Activated CD8-positive, alpha-beta memory T cell treated with anti-CD3 and anti-CD28 coated beads, Interleukin-2, amount 50 U/mL, for 4 hours (primary cell): ENCODE data around the gene TRIM47.
"Not testable (repeated sequence)": the region's sequence is repeated elsewhere in the genome, so short reads cannot be mapped to it uniquely, and the experiment has no call there.

Experiments used
- DNase-seq: peaks from one replicate; pipeline ENCODE4 v3.0.0-alpha.2; 2020

TRIM47 gene

GRCh38 chr17:75891022-75891604 is 12.7 kb upstream of the TRIM47 start:
- DNase-seq = no peak

GRCh38 chr17:75889454-75889853 is 11.1 kb upstream of the TRIM47 start:
- DNase-seq = no peak

GRCh38 chr17:75888484-75888883 is 10.1 kb upstream of the TRIM47 start:
- DNase-seq = no peak

GRCh38 chr17:75885860-75886259 is 7.5 kb upstream of the TRIM47 start:
- not testable (repeated sequence) for DNase-seq

- DNase-seq = no peak
Measured at GRCh38 chr17:75885431-75885830, 7.0 kb upstream of the TRIM47 start.

- no peak for DNase-seq
Measured at GRCh38 chr17:75881678-75882454, 3.5 kb upstream of the TRIM47 start.

- no peak for DNase-seq
Measured at GRCh38 chr17:75880266-75880665, 1.9 kb upstream of the TRIM47 start.

- peak; percentile 69 for DNase-seq
Measured at GRCh38 chr17:75877752-75878173, 618 bp downstream of the TRIM47 start.

- no peak for DNase-seq
Measured at GRCh38 chr17:75876938-75877751, 1.2 kb downstream of the TRIM47 start.

GRCh38 chr17:75876190-75876937 is 2.0 kb downstream of the TRIM47 start:
- peak; percentile 76 for DNase-seq

- no peak for DNase-seq
Measured at GRCh38 chr17:75875940-75876189, 2.5 kb downstream of the TRIM47 start.

GRCh38 chr17:75875182-75875939 is 3.0 kb downstream of the TRIM47 start:
- DNase-seq = no peak

- no peak for DNase-seq
Measured at GRCh38 chr17:75874323-75875181, 3.8 kb downstream of the TRIM47 start.

- no peak for DNase-seq
Measured at GRCh38 chr17:75873587-75874322, 4.6 kb downstream of the TRIM47 start.

- DNase-seq = no peak
Measured at GRCh38 chr17:75872434-75873351, 5.7 kb downstream of the TRIM47 start.

GRCh38 chr17:75870228-75870627 is 8.2 kb downstream of the TRIM47 start:
- not testable (repeated sequence) for DNase-seq

- no peak for DNase-seq
Measured at GRCh38 chr17:75869282-75870141, 8.9 kb downstream of the TRIM47 start.

- not testable (repeated sequence) for DNase-seq
Measured at GRCh38 chr17:75868730-75869281, 9.6 kb downstream of the TRIM47 start.
